HG03064 (cell line): ENCODE measurements around the gene RHOD.

ENCODE experiments used
- ATAC-seq: cut with Tn5 transposase; IDR thresholded peaks from one replicate; pipeline ENCODE4 v1.9.1; 2021; ENCODE audit warnings: low read depth; ENCODE audit not compliant: unreplicated experiment

RHOD gene

GRCh38 chr11:67031791-67032561 lies 24.7 kb upstream of the RHOD start:
- no peak for ATAC-seq

GRCh38 chr11:67032830-67033551 lies 23.7 kb upstream of the RHOD start:
- ATAC-seq, result no peak

- no peak for ATAC-seq
Observed at GRCh38 chr11:67033661-67034166, 22.9 kb upstream of the RHOD start.

GRCh38 chr11:67034350-67034749 lies 22.3 kb upstream of the RHOD start:
- no peak for ATAC-seq

- no peak for ATAC-seq
Observed at GRCh38 chr11:67040147-67040546, 16.5 kb upstream of the RHOD start.

- no peak for ATAC-seq
Observed at GRCh38 chr11:67041602-67042001, 15.0 kb upstream of the RHOD start.

- ATAC-seq, result no peak
Observed at GRCh38 chr11:67043572-67044349, 12.9 kb upstream of the RHOD start.

GRCh38 chr11:67044496-67044895 lies 12.2 kb upstream of the RHOD start:
- no peak for ATAC-seq

- no peak for ATAC-seq
Observed at GRCh38 chr11:67045314-67045713, 11.3 kb upstream of the RHOD start.

- no peak for ATAC-seq
Observed at GRCh38 chr11:67048515-67049130, 8.0 kb upstream of the RHOD start.

GRCh38 chr11:67050139-67050538 lies 6.5 kb upstream of the RHOD start:
- no peak for ATAC-seq

- ATAC-seq, result no peak
Observed at GRCh38 chr11:67051180-67051893, 5.3 kb upstream of the RHOD start.

- ATAC-seq, result no peak
Observed at GRCh38 chr11:67051945-67052488, 4.6 kb upstream of the RHOD start.

- ATAC-seq, result no peak
Observed at GRCh38 chr11:67052891-67053290, 3.8 kb upstream of the RHOD start.

- ATAC-seq, result no peak
Observed at GRCh38 chr11:67053896-67054329, 2.7 kb upstream of the RHOD start.

- ATAC-seq, result no peak
Observed at GRCh38 chr11:67054346-67054835, 2.3 kb upstream of the RHOD start.

GRCh38 chr11:67054836-67055523 lies 1.7 kb upstream of the RHOD start:
- ATAC-seq, result no peak

GRCh38 chr11:67055812-67056211 lies 835 bp upstream of the RHOD start:
- no peak for ATAC-seq

- ATAC-seq, result no peak
Observed at GRCh38 chr11:67057205-67057672, 592 bp downstream of the RHOD start.
